ENCODE data around the gene UCK1.
"Not testable (repeated sequence)": the region's sequence is repeated elsewhere in the genome, so short reads cannot be mapped to it uniquely, and the experiment has no call there.

Gene UCK1

DNA sequence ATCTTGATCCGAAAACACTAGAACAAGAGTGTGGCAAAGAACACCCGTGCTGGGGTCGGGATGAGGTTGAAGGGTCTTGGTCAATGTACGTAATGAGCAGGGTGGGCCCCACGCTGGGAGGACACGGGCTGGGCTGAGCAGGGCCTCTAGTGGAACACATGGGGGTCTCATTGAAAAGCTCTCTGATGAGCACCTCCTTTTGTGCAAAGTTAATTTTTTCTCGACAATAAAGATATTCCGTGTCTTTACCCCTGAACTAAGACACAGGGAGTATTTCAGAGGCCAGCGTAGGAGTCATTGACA, 8.0 kb downstream of the UCK1 start:
- no peak for DNase-seq

DNA sequence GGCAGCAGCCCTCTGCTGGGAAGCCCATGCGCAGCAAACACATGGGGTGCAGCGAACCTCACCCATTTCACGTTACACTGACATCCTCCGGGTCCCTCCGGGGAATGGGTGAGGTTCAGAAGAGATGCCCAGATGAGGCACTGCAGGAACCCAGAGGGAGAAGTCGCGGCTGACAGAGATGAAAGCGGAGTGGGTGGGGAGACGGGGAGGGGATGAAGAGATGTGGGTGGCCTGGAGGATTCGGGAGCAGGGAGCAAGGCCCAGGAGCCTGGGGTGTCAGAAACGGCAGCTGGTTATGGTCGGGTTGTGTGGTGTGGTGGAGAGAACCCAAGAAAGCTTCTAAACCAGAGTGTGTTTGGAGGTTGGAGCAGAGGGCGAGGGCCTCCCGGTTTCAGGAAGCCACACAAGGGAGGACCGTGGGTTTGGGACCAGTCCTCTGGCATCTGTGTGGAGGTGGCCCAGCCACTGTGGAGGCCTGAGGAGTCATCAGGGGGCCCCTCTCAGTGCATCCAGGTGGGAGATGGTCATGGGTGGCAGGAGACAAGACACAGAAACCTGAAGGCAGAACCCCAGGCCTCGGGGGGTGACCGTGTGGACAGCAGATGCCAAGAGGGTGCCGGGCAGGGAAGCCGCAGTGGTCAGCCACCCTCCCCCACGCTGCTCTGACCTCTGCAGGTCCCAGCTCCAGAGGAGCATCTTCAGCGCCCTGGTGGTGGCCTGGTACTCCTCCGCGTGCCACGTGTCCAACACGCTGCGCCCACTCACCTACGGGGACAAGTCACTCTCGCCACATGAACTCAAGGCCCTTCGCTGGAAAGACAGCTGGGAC, 8.6 kb downstream of the UCK1 start:
- DNase-seq = no peak

DNA sequence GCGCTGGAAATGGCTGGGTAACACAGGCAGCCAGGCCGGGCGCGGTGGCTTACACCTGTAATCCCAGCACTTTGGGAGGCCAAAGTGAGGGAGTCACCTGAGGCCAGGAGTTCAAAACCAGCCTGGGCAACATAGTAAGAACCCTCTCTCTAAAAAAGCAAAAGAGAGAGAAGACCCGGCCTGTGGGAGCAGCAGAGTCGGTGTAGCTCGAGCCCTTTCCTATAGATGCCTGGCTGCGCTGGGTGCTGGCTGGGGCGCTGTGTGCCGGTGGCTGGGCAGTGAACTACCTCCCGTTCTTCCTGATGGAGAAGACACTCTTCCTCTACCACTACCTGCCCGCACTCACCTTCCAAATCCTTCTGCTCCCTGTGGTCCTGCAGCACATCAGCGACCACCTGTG, 9.2 kb downstream of the UCK1 start:
- no peak for DNase-seq

DNA sequence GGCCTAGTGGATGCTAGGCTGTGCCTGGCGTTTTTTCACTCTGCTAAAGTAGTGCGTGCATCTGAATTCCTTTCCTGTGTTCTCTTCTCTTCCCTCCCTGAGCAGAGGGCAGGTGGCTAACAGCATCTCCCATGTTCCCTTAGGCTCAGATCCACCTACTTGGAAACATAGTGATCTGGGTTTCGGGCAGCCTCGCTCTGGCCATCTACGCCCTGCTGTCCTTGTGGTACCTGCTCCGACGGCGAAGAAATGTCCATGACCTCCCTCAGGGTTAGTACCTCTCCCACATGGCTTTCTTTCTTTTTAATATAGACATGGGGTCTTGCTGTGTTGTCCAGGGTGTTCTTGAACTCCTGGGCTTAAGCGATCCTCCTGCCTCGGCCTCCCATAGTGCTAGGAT, 9.9 kb downstream of the UCK1 start:
- DNase-seq = no peak

DNA sequence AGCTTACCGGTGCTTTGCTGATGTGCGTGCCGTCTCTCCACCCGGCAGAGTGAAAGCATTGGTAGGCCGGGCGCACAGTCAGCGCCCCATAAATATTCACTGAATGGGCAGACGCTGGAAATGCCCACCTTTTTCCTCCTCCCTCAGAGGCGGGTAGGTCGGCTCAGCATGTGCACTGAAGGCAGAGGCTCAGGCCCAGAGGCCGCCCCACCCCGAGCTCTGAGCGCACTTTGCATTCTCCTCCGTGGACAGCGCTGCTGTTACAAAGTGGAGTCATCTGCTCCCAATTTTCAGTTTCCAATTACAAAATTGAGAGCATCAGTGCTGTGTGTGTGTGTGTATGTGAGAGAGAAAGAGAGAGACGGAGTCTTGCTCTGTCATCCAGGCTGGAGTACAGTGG, 10.6 kb downstream of the UCK1 start:
- DNase-seq = no peak

DNA sequence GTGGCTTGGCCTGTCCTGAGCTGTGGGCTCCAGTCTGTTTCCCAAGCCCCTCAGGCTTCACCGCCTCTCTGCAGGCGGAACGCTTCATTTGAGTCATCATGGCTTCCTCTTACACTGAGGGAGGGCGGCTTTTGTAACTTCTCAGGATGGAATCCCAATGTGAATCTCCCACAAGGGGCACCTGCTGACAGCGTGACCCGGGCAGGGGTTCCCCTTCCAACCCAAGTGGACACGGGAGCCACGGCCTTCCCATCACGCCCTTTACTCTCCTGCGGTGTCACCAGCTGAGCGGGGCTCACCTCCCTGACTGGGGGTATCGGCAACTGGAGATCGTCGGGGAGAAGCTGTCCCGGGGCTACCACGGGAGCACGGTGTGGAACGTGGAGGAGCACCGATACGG, 12.5 kb downstream of the UCK1 start:
- no peak for DNase-seq

DNA sequence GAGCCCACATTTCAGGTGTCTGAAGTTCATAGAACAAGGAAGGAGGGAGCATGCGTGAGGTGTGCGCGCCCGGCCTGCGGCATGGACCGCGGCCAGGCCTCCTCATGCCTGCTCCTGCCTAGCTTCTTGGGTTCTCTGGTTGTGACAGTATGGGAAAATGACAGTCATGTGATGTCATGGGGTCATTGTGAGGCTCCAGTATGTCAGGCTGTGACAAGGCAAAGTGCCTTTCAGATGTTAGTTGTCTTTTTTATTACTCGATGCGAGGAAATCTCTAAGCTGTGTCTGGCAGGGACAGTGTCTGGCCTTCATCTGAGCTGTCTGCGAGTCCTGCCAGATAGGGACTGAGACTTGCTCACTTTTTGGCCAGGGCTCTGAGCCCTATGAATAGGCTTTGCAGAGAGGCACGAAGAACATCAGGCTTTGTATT, 13.3 kb downstream of the UCK1 start:
- DNase-seq = no peak

DNA sequence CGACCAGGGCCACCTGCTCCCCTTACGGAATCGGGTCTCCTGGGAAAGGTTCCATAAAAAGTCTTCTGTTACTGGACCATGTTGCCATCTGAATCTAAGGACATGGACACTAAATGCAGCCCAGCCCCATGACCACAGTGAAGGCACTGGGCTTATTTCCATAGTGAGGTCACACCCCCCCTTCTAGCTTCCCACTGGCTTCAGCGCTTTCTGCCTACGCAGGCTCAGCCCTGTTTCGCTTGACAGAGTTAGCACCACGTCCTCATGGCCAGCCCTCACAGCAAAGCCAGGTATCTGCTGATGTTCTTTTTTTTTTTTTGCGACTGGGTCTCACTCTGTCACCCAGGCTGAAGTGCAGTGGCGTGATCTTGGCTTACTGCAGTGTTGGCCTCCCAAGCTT, 14.1 kb downstream of the UCK1 start:
- DNase-seq = no peak

DNA sequence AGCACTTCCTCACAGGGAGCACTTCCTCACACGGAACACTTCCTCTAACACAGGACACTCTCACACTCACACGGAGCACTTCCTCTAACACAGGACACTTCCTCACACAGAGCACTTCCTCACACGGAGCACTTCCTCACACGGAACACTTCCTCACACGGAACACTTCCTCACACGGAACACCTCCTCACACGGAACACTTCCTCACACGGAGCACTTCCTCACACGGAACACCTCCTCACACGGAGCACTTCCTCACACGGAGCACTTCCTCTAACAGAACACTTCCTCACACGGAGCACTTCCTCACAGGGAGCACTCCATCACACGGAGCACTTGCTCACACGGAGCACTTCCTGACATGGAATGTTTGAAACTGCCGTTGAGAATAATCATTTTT, 15.0 kb downstream of the UCK1 start:
- DNase-seq = no peak

DNA sequence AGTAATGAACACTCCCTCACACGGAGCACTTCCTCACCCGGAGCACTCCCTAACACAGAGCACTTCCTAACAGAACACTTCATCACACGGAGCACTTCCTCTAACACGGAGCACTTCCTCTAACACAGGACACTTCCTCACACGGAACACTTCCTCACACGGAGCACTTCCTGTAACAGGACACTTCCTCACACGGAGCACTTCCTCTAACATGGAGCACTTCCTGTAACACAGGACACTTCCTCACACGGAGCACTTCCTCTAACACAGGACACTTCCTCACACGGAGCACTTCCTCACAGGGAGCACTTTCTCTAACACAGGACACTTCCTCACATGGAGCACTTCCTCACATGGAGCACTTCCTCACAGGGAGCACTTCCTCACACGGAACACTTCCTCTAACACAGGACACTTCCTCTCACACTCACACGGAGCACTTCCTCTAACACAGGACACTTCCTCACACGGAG, 15.5 kb downstream of the UCK1 start:
- DNase-seq = not testable (repeated sequence)

DNA sequence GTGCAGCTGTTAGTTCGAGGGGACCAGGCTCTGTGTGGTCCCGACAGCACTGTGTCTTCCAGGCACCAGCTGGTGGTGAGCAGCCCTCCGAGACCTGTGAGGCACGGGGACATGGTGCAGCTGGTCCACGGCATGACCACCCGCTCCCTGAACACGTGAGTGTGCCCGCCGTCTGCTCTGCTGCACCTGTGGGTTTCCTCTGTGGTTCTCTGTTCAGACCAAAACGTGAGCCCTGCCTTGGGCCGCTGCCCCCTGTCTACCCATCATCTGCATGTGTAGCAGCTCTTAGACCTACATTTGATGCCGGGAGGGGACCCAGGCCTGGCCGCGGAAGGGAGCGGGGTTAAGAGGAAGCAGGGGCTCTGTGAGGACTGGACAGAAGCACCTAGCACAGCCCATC, 17.9 kb downstream of the UCK1 start:
- no peak for DNase-seq

DNA sequence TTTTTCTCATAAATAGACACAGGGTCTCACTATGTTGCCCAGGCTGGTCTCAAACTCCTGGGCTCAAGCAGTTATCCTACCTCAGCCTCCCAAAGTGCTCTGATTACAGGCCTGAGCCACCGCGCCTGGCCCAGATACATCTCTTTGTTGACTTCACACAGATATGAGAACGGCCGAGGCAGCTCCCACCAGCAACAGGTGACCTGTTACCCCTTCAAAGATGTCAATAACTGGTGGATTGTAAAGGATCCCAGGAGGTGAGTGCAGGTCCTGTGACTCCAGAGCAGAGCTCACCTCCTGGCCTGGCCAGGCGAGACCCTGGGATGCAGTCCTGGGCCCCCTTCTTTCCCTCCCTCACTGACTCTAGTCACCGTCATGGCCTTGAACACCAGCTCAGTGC, 19.2 kb downstream of the UCK1 start:
- no peak for DNase-seq

DNA sequence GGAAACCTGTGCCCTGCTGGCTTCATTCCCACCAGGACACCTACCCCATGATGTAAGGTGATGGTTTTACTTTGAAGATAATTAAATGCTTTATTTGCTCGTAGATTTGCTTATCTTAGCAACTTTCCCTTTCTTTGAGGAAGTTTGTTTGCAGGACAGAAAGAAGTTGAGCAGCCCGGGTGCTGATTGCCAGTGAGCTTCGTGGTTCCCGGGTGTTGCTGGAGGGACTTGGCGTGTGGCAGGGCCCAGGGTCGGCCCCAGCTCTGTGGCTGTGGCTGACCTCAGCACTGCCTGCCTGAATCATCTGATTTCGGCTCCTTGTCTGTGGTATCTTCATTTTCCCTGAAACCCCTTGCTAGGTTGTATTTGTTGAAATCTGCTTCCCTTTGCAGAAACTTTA, 19.6 kb downstream of the UCK1 start:
- no peak for DNase-seq

DNA sequence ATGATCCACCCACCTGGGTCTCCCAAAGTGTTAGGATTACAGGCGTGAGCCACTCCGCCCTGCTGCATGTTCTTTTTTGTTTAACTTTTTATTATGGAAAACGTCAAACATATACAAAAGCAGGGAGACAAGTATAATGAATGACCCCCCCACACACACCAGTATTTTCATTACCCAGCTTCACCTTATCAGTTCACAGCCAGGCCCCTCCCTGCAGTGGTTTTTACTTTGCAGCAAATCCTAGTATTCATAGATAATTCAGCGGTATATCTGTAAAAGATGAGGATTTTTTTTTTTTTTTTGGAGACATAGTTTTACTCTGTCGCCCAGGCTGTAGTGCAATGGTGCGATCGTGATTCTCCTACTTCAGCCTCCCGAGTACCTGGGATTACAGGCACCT, 26.1 kb downstream of the UCK1 start:
- DNase-seq = no peak

DNA sequence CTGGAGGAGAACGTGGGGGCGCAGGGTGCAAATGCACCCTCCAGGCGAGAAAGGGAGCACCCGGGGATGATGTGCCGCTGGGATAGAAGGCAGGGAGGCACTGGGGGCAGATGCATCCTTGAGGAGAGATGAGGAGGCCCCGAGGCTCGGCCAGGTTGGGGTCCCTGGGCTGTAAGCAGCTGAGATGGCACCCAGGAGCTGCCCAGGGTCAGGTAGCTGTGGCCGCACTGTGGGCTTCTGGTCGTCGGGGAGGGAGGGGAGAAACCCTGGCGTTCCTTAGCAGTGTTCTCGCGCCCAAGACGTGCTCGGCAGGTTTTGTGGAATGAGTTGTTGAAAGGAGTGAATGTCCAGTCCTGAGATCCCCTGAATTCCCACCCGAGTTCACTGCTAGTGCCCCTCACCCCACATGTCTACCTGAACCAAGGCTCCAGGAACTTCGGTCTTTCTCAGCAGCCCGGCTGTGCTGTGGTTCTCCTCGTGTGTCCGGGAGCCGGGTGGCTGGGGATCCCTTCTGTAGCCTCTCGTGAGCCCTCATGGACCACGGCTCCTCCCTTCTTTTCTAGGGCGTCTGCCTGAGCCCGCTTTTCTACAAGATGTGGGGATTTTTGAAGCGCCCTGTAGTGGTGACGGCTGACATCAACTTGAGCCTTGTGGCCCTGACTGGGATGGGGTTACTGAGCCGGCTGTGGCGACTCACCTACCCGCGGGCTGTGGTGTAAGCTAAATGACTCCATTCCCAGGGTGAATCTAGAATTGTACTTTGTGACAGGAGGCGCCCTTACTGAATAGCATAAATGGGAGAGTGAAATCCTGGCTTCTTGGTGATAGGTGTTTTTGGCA, 27.2 kb downstream of the UCK1 start:
- DNase-seq = no peak

DNA sequence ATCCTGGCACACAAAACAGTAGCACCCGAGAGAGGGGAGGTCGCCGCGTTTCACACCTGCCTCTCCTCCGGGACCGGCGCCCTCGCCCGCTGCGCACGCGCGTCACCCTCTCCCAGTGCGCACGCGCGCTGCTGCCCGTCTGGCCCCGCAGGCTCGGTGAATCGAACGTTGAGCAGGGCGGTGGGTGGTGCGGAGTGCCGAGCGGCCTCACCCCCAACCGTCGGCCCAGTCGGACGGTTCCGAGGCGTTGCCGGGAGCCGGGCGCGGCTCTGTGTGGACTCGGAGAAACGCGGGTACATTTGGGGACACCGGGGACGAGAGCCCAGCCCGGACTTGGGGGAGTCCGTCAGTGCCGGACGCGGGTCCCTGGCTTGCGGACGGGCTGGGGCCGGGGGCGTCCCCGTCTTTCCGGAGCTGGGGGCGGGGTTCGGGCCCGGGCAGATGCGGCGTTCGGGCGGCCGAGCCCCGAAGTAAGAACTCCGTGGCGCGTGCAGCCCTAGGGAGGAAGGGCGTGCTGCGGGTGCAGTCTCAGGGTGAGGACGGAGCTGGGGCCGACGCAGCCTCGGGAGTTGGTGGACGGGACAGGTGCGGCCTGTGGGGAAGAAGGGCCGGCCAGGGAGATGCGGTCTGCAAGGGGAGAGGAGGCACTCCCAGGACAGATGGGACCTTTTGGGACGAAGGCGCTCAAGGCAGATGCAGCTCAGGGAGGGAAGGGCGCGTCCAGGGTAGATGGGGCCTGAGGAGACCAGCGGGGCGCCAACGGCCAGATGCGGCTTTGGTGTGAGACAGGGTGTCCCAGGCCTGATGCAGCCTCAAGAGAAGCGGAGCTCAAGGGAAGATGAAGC, 28.1 kb downstream of the UCK1 start, which contains the start of gene POMT1:
Gene POMT1, plus strand, starts transcription at position 138 of the 845 bp plus-strand sequence. CDS start 1,301 bp downstream, outside the sequence.
- DNase-seq = peak; percentile 84

DNA sequence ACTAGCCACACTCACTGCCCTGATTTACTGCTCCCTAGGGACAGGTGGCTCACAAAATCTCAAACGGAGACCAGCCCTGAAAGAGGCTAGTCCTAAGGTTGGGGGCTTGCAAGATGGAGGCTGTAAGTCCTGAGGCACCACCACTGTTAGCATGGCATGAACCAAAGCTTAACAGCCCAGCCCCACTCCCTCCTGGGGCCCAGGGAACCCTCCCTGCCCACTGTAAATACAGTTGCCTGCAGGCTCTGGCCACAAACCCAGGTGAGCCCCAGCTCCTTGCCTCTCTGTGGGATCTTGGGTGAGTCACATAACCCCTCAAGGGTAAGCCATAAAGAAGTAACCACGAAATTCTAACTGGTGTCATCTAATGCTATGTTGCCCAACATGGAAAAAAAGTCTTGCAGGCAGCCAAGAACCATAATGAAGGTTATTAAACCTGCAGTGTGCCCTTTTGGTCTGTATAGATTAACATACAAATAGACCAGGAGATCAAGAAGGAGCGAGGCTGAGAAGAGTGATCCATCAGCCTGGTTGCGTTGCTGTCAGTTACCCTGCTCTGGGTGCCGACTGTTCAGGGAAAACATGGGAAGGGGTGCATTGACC, 30.0 kb downstream of the UCK1 start:
- no peak for DNase-seq

DNA sequence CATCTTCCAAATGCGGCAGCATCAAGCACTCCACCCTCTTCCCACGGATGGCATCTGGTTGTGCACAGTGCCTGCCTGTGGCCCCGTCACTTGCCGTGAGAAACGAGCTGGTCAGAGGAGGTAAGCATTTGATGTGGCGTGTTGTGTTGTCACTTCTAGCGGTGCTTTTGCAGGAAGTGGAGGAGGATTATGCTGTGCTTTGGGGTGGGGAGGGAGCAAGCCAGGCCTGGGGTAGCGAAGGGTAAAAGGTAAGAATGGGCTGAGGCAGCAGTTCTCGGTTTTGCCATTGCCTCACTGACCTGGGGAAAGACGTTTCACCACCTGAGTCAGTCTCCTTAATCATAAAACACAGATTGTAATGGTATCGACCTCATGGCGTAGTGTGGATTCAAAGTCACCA, 30.7 kb downstream of the UCK1 start:
- DNase-seq = no peak

DNA sequence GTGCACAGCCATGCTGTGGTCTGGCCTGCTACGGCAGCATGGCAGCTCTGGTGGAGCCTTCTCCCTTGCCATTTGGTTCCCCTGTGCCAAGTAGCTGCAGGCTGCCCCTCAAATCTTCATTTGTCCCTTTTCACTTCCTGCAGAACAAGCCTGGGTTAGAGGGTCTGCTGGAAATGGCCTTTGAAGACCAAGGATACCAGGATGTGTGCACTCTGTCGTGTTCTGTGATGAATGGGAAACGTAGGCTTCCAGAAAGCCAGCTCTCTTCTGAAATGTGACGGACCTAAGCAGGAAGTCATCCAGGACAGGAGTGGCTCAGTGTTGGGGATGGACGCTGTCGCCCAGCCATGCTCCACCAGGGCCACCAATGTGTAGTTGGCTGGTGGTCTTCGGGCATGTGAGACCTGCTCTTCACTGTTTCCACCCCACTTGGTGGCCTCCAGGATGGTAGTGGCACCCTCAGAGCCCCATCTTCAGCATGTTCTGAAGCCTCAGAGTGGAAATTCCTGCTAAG, 31.8 kb downstream of the UCK1 start:
- DNase-seq = no peak

DNA sequence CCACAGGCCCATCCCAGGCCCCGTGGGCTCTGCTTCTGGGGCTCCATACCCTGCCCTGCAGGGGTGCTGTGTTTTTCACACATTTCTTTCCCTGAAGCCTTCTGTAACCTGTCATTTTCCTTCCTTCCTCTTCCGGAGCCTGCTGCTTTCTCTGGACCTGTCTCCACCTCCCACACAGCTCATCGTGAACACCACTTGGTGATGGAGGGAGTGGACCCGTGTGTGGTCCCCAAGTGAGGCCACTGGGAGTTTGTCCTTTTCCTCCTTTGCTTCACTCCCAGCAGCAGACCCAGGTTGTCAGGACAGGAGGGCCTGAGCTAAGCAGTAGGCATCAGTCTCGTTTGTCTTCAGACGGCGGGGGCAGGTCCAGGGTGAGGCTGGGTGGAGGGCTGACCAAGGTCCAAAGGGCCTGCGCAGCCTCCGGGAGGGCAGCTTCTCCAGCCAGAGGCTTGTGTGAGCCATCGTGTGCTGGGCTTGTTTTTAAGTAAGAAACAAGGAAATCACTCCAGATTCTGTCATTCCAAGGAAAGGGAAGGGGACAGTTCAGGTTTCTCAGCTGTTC, 34.1 kb downstream of the UCK1 start:
- no peak for DNase-seq

DNA sequence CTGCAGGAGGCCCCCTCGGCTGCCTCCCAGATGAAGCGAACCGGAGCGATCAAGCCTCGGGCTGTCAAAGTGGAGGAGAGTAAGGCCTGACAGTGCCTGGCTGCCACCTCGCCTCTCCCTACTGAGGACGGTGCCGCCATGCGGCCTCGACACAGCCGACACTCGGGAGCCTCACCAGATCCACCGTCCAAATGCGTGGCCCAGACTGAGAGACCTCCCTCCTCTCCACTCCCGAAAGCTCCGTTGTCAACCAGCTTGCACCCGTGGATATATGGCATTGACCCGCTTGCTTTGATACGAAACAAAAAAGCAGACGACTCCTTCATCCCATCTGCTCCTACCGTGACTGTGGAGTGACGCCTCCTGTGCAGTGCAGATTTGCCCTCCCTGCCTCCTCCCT, 35.3 kb downstream of the UCK1 start:
- DNase-seq = no peak

DNA sequence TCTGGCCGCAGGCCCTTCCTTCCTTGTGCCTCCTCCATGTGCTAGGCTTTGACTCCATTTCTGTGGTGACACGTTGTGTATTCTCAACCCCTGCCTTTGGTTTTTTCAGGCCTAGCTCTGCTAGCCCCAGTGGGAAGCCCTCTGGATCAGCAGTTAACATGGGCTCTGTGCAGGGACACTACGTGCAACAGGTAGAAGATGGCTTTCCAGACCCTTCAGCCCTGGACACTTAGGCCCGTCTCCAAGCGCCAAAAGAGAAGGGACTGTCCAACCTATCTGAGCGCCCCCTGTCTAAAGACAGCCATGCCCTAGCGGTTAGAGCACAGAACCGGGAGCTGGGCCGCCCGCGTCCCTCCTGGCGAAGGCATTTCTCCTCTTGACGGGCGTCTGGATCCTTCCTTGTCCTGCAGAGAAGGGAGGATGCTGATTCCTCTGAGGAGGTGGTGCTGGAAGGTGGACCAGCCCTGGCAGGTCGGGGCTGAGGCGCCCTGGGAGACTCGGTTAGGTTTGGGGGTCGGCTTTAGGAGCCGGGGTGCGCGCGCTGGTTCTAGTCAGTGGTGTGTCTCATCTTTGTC, 36.7 kb downstream of the UCK1 start:
- no peak for DNase-seq

Data from NCI-H146 (cell line).